ENCODE results near the gene MGST3.

- TF ChIP-seq CTCF (IDR thresholded peaks at IDR 0.05) (no peak), SIN3A (IDR thresholded peaks at IDR 0.05; ENCODE audit: borderline replicate concordance, insufficient read depth, low read depth, low read length) (no peak), POLR2AphosphoS5 (IDR thresholded peaks at IDR 0.05; ENCODE audit: low read depth, low read length) (no peak)
Measured at GRCh38 chr1:165659581-165659895, 28.5 kb downstream of the MGST3 start.

Measured in Panc1 (cell line).